ENCODE measurements around the gene AKT2. TPM values are rescaled to one million over a fixed set of nuclear protein-coding genes. Genes with fewer than 3 reads are reported as not detected.

The AKT2 gene
- total RNA-seq, 1 donor from 2014 or later, result 127 TPM

DNA sequence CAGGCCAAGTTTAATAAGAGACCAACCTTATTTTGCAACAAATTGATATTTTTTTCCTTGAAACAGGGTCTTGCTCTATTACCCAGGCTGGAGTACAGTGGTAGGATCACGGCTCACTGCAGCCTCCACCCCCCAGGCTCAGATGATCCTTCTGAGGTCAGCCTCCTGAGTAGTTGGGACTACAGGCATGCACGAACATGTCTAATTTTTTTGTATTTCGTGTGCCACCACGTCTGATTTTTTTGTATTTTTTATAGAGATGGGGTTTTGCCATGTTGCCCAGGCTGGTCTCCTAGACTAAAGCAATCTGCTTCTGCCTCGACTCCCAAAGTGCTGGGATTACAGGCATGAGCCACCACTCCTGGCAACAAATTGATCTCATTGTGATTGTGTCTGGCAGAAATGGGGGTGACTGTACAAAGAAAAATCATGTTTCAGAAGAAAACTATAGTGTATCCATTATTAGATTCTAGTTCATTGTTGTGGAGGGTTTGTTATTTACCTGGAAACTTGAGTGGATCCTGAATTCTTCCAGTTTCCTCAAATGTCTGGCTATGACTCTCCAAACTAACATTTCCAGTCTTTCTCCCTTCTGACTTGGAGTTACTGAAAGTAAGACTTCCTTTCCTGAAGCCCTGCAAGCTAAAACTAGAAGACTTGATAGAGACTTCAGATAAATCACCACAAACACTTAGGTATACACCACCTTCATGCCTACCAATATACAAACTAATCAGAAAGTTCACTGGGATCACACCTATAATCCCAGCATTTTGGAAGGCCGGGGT is 17.3 kb upstream of the AKT2 start:
- Histone ChIP-seq H3K79me2 (ENCODE audit: insufficient read depth, low read length) (no peaks in the 10 kb centered on the region), H3K9me3 (ENCODE audit: insufficient read depth, low read depth, low read length) (no peaks in the 10 kb centered on the region), H3K36me3 (ENCODE audit: insufficient read depth, low read length) (no peaks in the 10 kb centered on the region), H3K27me3 (ENCODE audit: insufficient read depth, low read length) (no peaks in the 10 kb centered on the region), H3K4me1 (ENCODE audit: insufficient read depth, low read length) (no peaks in the 10 kb centered on the region), H3K27ac (ENCODE audit: low read depth, low read length) (no peak overlapping the region), H4K20me1 (ENCODE audit: insufficient read depth, low read length) (no peaks in the 10 kb centered on the region), H2AFZ (ENCODE audit: low read depth, low read length) (no peak overlapping the region), H3K4me2 (ENCODE audit: low read length) (no peak overlapping the region), H3K4me3 (ENCODE audit: insufficient read depth, low read depth, low read length) (no peak overlapping the region), H3K9ac (ENCODE audit: low read length) (no peak overlapping the region)
- Mint-ChIP-seq H3K4me1 (ENCODE audit: low read depth, unreplicated experiment) (peaks cover 8% of the 10 kb centered on the region), H3K4me3 (ENCODE audit: unreplicated experiment) (peak overlapping the region; percentile 20), H3K27ac (ENCODE audit: unreplicated experiment) (peak overlapping the region; percentile 80), H3K27me3 (ENCODE audit: low read depth, unreplicated experiment) (no peaks in the 10 kb centered on the region), H3K36me3 (ENCODE audit: low read depth, unreplicated experiment) (no peaks in the 10 kb centered on the region), H3K9me3 (ENCODE audit: unreplicated experiment) (no peaks in the 10 kb centered on the region)
- DNase-seq (ENCODE audit: low read depth), result no peak
- TF ChIP-seq, protein P1, sequence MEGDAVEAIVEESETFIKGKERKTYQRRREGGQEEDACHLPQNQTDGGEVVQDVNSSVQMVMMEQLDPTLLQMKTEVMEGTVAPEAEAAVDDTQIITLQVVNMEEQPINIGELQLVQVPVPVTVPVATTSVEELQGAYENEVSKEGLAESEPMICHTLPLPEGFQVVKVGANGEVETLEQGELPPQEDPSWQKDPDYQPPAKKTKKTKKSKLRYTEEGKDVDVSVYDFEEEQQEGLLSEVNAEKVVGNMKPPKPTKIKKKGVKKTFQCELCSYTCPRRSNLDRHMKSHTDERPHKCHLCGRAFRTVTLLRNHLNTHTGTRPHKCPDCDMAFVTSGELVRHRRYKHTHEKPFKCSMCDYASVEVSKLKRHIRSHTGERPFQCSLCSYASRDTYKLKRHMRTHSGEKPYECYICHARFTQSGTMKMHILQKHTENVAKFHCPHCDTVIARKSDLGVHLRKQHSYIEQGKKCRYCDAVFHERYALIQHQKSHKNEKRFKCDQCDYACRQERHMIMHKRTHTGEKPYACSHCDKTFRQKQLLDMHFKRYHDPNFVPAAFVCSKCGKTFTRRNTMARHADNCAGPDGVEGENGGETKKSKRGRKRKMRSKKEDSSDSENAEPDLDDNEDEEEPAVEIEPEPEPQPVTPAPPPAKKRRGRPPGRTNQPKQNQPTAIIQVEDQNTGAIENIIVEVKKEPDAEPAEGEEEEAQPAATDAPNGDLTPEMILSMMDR (IDR thresholded peaks at IDR 0.05; ENCODE audit: insufficient read depth, low read depth, low read length), result no peak
- TF ChIP-seq EZH2 (IDR thresholded peaks at IDR 0.05; ENCODE audit: insufficient read depth, low read length), result no peak
- FAIRE-seq, result no peak

GRCh38 chr19:40300668-40301067 is 15.5 kb upstream of the AKT2 start:
- peaks cover 8% of the 10 kb centered on the region for H3K4me1 Mint-ChIP-seq (ENCODE audit: low read depth, unreplicated experiment)
- H3K36me3 ChIP-seq (ENCODE audit: insufficient read depth, low read length), result no peaks in the 10 kb centered on the region
- H3K4me3 Mint-ChIP-seq (ENCODE audit: unreplicated experiment), result no peak overlapping the region
- FAIRE-seq (no peak), DNase-seq (ENCODE audit: low read depth) (no peak)
- H2AFZ ChIP-seq (ENCODE audit: low read depth, low read length), result no peak overlapping the region
- no peaks in the 10 kb centered on the region for H3K36me3 Mint-ChIP-seq (ENCODE audit: low read depth, unreplicated experiment)
- H4K20me1 ChIP-seq (ENCODE audit: insufficient read depth, low read length), result no peaks in the 10 kb centered on the region
- no peak overlapping the region for H3K27ac Mint-ChIP-seq (ENCODE audit: unreplicated experiment)
- H3K79me2 ChIP-seq (ENCODE audit: insufficient read depth, low read length), result no peaks in the 10 kb centered on the region
- H3K9ac ChIP-seq (ENCODE audit: low read length), result no peak overlapping the region
- no peaks in the 10 kb centered on the region for H3K27me3 Mint-ChIP-seq (ENCODE audit: low read depth, unreplicated experiment)
- no peaks in the 10 kb centered on the region for H3K9me3 Mint-ChIP-seq (ENCODE audit: unreplicated experiment)
- H3K4me1 ChIP-seq (ENCODE audit: insufficient read depth, low read length), result no peaks in the 10 kb centered on the region
- TF ChIP-seq, protein P1 (IDR thresholded peaks at IDR 0.05; ENCODE audit: insufficient read depth, low read depth, low read length), result no peak
- TF ChIP-seq EZH2 (IDR thresholded peaks at IDR 0.05; ENCODE audit: insufficient read depth, low read length), result no peak
- no peaks in the 10 kb centered on the region for H3K27me3 ChIP-seq (ENCODE audit: insufficient read depth, low read length)
- no peaks in the 10 kb centered on the region for H3K9me3 ChIP-seq (ENCODE audit: insufficient read depth, low read depth, low read length)
- no peak overlapping the region for H3K4me2 ChIP-seq (ENCODE audit: low read length)
- no peak overlapping the region for H3K27ac ChIP-seq (ENCODE audit: low read depth, low read length)
- no peak overlapping the region for H3K4me3 ChIP-seq (ENCODE audit: insufficient read depth, low read depth, low read length)

DNA sequence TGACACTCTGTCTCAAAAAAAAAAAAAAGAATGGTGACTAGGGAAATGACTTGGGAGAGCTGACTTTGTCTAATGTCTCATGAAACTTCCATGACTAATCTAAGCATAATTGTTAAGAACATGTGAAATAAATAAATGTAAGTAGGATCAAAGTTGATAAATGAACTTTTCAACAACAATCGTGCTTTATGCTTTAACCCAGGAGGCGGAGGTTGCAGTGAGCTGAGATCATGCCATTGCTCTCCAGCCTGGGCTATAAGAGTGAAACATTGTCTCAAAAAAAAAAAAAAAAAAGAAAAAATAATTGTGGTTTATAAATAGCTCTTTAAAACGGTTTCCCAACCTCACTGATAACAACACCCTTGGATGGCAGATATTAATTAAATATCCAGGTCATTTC is 12.9 kb upstream of the AKT2 start:
- no peaks in the 10 kb centered on the region for H4K20me1 ChIP-seq (ENCODE audit: insufficient read depth, low read length)
- no peak for TF ChIP-seq EZH2 (IDR thresholded peaks at IDR 0.05; ENCODE audit: insufficient read depth, low read length)
- TF ChIP-seq, protein P1 (IDR thresholded peaks at IDR 0.05; ENCODE audit: insufficient read depth, low read depth, low read length), result no peak
- Mint-ChIP-seq H3K4me3 (ENCODE audit: unreplicated experiment) (no peak overlapping the region), H3K4me1 (ENCODE audit: low read depth, unreplicated experiment) (peaks cover 5% of the 10 kb centered on the region), H3K27me3 (ENCODE audit: low read depth, unreplicated experiment) (no peaks in the 10 kb centered on the region), H3K36me3 (ENCODE audit: low read depth, unreplicated experiment) (no peaks in the 10 kb centered on the region), H3K27ac (ENCODE audit: unreplicated experiment) (no peak overlapping the region), H3K9me3 (ENCODE audit: unreplicated experiment) (no peaks in the 10 kb centered on the region)
- H3K4me1 ChIP-seq (ENCODE audit: insufficient read depth, low read length), result no peaks in the 10 kb centered on the region
- H3K4me2 ChIP-seq (ENCODE audit: low read length), result no peak overlapping the region
- no peak overlapping the region for H3K27ac ChIP-seq (ENCODE audit: low read depth, low read length)
- FAIRE-seq (no peak), DNase-seq (ENCODE audit: low read depth) (no peak)
- H3K9me3 ChIP-seq (ENCODE audit: insufficient read depth, low read depth, low read length), result no peaks in the 10 kb centered on the region
- no peak overlapping the region for H2AFZ ChIP-seq (ENCODE audit: low read depth, low read length)
- H3K27me3 ChIP-seq (ENCODE audit: insufficient read depth, low read length), result no peaks in the 10 kb centered on the region
- H3K4me3 ChIP-seq (ENCODE audit: insufficient read depth, low read depth, low read length), result no peak overlapping the region
- no peak overlapping the region for H3K9ac ChIP-seq (ENCODE audit: low read length)
- H3K36me3 ChIP-seq (ENCODE audit: insufficient read depth, low read length), result no peaks in the 10 kb centered on the region
- no peaks in the 10 kb centered on the region for H3K79me2 ChIP-seq (ENCODE audit: insufficient read depth, low read length)
